ENCODE measurements around the gene UNC93B1.

UNC93B1 gene

GRCh38 chr11:68003846-68004550, at the start of gene UNC93B1:
UNC93B1 (minus strand) TSS chr11:68004097; CDS start chr11:68004043, 54 bp downstream.
- peak; percentile 56 to 67 (median 59) for DNase-seq

GRCh38 chr11:68053117-68053516, 49.2 kb upstream of the UNC93B1 start:
- DNase-seq = no peak

- no peak for DNase-seq
These were observed 48.4 kb upstream of the UNC93B1 start for GRCh38 chr11:68052137-68052873.

- DNase-seq = no peak
These were observed 47.6 kb upstream of the UNC93B1 start for GRCh38 chr11:68051191-68052136.

GRCh38 chr11:68050371-68050841, 46.5 kb upstream of the UNC93B1 start:
- no peak for DNase-seq

GRCh38 chr11:68049509-68050370, 45.8 kb upstream of the UNC93B1 start:
- DNase-seq = no peak

- no peak for DNase-seq
These were observed 45.0 kb upstream of the UNC93B1 start for GRCh38 chr11:68048681-68049508.

GRCh38 chr11:68047437-68048290, 43.8 kb upstream of the UNC93B1 start:
- no peak for DNase-seq

- DNase-seq = no peak
These were observed 41.0 kb upstream of the UNC93B1 start for GRCh38 chr11:68044898-68045351.

GRCh38 chr11:68044145-68044813, 40.4 kb upstream of the UNC93B1 start:
- no peak for DNase-seq

GRCh38 chr11:68043349-68044144, 39.6 kb upstream of the UNC93B1 start:
- no peak for DNase-seq

- DNase-seq = no peak
These were observed 39.1 kb upstream of the UNC93B1 start for GRCh38 chr11:68043029-68043348.

- DNase-seq = no peak
These were observed 38.5 kb upstream of the UNC93B1 start for GRCh38 chr11:68042219-68043028.

- no peak for DNase-seq
These were observed 37.8 kb upstream of the UNC93B1 start for GRCh38 chr11:68041617-68042218.

- no peak for DNase-seq
These were observed 37.2 kb upstream of the UNC93B1 start for GRCh38 chr11:68040957-68041591.

- peak in 3 of 4 experiments; percentile 16 to 29 (median 20) for DNase-seq
These were observed 36.4 kb upstream of the UNC93B1 start for GRCh38 chr11:68040101-68040956.
